Measurements from ENCODE around the gene ASS1. TPM values are rescaled to one million over a fixed set of nuclear protein-coding genes. Genes with fewer than 3 reads are reported as not detected.
"Not testable (repeated sequence)": the region's sequence is repeated elsewhere in the genome, so short reads cannot be mapped to it uniquely, and the experiment has no call there.

ASS1 gene
- 3.2 and 8.0 TPM in 2 replicates for total RNA-seq

GRCh38 chr9:130444565-130445221 lies at the start of gene ASS1:
Gene ASS1, plus strand, starts transcription at chr9:130444961. Its CDS starts 7,268 bp downstream, at chr9:130452229.
- intact Hi-C loops (cut with micrococcal nuclease): no loop called here

DNA sequence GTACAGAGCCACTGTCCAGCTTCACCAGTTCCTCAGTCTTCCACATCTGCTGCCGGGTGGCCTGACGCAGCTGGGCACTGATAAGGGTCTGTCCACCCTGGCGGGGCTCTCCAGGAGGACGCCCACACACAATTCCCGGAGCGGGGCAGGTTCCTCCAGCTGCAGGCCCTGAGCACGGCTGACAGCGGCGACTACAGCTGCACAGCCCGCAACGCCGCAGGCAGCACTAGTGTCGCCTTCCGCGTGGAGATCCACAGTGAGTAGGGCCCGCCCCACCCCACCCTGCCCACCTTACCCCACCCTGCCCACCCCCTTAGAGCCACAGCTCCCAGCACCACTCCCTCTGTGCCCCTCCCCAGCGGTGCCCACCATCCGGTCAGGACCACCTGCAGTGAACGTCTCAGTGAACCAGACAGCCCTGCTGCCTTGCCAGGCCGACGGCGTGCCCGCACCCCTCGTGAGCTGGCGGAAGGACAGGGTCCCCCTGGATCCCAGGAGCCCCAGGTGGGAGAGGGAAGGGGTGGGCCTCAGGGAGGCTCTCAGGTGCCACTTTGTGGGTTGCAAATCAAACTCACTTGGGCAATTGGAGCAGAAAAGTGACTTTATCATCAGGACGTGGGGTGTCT lies 48.8 kb upstream of the ASS1 start:
- intact Hi-C loops (cut with micrococcal nuclease): no loop called here

GRCh38 chr9:130396581-130396980 lies 48.2 kb upstream of the ASS1 start:
- intact Hi-C loops (cut with micrococcal nuclease): no loop called here

DNA sequence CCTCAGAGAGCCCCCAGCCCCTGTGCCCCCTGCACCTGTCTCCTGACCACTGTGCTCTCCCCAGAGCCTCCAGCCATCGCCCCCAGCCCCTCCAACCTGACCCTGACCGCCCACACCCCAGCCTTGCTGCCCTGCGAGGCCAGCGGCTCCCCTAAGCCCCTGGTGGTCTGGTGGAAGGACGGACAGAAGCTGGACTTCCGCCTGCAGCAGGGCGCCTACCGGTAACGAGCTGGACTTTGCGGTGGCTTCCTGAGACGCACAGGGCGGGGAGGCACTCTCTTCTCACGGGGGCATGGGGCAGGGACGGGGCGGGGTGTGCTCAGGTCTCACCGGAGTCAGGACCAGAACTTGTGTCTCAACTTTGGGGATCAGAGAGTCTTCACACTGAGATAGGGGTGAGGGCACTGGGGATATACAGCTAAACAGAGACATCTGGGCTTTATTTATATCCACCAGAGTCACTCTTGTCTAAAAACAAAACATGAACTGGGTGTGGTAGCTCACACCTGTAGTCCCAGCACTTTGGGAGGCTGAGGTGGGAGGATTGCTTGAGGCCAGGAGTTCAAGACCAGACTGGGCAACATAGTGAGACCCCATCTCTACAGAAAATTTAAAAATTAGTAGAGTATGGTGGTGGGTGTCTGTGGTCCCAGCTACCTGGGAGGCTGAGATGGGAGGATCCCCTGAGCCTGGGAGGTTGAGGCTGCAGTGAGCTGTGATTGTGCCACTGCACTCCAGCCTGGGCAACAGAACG lies 46.1 kb upstream of the ASS1 start:
- intact Hi-C loops (cut with micrococcal nuclease): no loop called here

- intact Hi-C loops (cut with micrococcal nuclease): no loop called here
Observed at GRCh38 chr9:130399768-130400167, 45.0 kb upstream of the ASS1 start.

DNA sequence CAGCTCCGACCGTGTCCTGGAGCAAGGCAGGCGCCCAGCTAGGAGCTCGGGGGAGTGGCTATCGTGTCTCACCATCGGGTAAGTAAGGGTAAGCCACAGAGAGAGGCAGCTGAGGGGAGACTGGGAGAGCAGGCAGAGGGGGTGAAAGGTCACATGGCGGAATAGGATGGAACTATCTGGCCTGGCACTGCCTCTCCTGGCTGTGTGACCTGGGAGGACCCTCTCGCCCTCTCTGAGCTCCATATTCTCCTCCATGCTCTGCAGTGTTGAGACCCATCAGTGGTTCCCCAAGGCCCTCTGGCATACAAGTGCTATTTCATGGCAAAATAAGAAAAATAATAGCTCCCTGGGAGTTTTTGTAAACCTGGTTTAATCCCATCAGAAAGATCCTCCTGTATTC lies 43.9 kb upstream of the ASS1 start:
- intact Hi-C loops (cut with micrococcal nuclease): no loop called here

GRCh38 chr9:130401742-130402141 lies 43.0 kb upstream of the ASS1 start:
- intact Hi-C loops (cut with micrococcal nuclease): not testable (repeated sequence)

DNA sequence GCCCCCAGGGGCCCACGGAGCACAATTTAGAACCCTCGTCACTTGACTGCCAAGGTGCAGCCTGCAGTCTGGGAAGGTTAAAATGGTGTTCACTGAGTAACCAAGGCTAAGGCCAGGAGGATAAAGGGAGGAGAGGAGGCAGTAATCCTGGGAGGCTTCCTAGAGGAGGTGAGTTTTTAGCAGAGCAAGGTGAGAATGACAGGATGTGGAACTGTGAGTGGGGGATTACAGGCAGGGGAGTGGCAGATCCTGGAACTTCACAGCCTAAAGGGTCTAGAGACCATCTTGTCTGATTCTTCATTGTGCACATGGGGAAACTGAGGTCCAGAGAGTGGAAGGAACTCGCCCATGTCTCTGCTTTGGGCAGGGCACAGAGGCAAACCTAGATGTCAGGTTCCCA lies 42.5 kb upstream of the ASS1 start:
- intact Hi-C loops (cut with micrococcal nuclease): no loop called here

GRCh38 chr9:130402645-130403440 lies 41.9 kb upstream of the ASS1 start:
- intact Hi-C loops (cut with micrococcal nuclease): no loop called here

DNA sequence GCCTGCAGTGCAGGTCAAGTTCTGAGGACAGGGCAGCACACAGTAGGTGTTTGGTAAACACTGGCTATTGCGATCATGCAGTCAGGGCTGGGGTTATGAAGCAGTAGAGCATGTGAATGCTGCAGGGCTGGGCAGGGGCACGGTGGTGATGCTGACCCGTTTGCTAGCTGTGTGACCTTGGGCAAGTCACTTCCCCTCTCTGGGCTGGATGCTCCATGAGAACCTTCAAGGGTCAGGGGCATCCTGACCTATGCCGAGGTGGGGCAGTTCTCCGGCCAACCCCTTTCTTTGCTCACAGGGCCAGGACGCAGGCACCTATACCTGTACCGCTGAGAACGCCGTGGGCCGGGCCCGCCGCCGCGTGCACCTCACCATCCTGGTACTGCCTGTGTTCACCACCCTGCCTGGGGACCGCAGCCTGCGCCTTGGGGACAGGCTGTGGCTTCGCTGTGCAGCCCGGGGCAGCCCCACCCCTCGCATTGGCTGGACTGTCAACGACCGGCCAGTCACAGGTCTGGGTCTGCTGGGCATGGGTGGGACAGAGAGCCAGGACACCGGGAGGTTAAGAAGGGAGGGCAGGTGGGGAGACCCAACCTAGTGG lies 39.0 kb upstream of the ASS1 start:
- intact Hi-C loops (cut with micrococcal nuclease): no loop called here

GRCh38 chr9:130406278-130406895 lies 38.4 kb upstream of the ASS1 start:
- intact Hi-C loops (cut with micrococcal nuclease): no loop called here

GRCh38 chr9:130407916-130408663 lies 36.7 kb upstream of the ASS1 start:
- intact Hi-C loops (cut with micrococcal nuclease): no loop called here

DNA sequence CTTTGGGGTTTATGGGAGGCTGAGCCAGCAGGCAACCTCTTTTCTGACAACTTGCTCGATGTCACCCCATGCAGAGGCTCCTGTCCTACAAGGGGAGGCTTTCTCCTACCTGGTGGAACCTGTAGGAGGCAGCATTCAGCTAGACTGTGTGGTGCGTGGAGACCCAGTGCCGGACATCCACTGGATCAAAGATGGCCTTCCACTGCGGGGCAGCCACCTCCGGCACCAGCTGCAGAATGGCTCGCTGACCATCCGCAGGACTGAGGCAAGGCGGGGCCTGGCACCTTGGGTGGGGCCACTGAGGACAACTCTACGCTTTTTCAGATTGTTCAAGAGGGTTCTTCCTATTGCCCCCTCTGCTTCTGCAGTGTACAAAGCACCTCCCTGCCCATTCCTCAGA lies 36.1 kb upstream of the ASS1 start:
- intact Hi-C loops (cut with micrococcal nuclease): no loop called here

GRCh38 chr9:130409246-130409645 lies 35.5 kb upstream of the ASS1 start:
- intact Hi-C loops (cut with micrococcal nuclease): no loop called here

- intact Hi-C loops (cut with micrococcal nuclease): no loop called here
Observed at GRCh38 chr9:130410443-130410842, 34.3 kb upstream of the ASS1 start.

DNA sequence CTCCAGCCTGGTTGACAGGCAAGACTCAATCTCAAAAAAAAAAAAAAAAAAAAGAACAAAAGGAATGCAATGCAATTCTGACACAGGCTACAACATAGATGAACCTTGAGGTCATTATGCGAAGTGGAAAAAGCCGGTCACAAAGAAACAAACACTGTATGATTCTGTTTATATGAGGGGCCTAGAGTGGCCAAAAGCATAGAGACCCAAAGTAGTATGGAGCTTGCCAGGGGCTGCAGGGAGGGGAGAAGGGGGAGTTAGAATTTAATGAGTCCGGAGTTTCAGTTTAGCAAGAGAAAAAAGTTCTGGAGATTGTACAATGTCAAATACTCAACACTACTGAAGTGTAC lies 33.2 kb upstream of the ASS1 start:
- intact Hi-C loops (cut with micrococcal nuclease): no loop called here

- intact Hi-C loops (cut with micrococcal nuclease): no loop called here
Observed at GRCh38 chr9:130414081-130414731, 30.6 kb upstream of the ASS1 start.

- intact Hi-C loops (cut with micrococcal nuclease): no loop called here
Observed at GRCh38 chr9:130414910-130415746, 29.6 kb upstream of the ASS1 start.

DNA sequence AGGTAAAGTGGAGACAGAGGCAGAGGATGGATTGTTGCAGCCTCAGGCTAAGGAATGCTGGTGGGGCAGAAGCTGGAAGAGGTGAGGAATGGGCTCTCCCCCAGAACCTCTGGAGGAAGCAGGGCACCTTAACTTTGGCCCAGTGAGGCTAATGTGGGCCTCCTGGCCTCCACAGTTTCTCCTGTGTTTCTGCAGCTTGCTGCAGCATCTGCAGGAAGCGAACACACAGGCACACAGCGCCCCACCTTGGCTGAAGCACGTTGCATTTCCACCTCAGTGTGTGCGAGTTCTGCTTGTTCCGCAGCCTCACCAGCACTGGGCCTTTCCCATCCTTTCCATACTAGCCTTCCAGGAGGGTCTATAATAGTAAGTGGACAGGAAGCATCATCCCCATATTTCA lies 27.2 kb upstream of the ASS1 start:
- intact Hi-C loops (cut with micrococcal nuclease): no loop called here
